ENCODE data around the gene FIGLA. TPM values are rescaled to one million over a fixed set of nuclear protein-coding genes. Genes with fewer than 3 reads are reported as not detected.

FIGLA gene
- total and polyA plus RNA-seq, 2 experiments from 2014 or later = not detected

DNA sequence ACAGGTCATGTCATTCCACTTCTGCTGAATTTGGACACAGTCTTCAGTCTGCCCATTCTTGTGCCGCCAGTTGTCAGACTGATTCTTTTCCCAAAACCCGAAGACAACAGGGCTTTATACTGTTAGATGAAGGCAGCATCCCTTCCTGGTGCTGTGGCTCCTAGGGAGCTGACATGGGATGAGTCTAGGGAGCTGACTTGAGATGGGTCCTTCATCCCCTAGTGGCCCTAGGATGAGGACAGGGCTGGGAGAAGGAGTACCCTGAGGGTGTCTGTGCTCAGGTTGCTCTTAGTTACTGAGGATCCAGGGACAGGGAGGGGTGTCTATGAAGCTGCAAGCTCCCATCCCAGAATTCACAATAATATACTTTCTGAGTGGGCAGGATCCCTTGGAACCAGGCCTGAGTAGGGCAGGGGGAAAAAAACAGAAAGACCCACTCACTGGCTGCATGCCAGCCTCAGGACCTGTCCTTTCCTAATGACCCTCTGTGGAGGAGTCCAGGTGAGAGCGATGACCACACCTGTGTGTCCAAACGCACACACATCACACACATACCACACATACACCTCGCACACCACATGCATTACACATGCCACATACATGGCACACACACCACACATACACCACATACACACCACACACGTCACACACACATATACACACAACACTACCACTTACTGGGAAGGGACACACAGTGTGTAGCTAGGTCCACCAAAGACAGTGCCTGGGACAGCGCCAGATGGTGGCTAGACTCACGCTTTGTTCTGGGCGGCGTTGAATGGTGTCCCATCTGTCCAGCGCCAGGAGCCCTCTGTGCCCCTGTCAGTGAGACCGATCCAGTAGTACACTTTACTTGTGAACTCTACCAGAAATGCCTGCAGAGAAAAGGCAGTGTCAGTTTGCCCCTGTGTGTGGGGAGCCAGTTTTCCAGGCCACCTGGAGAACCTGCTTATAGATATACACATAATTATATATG lies 18.8 kb upstream of the FIGLA start:
- peaks cover 9% of the 10 kb centered on the region; the same call in 1 of the 2 replicates for H3K9me2 ChIP-seq (ENCODE audit: insufficient read depth)
- H3K4me1 Mint-ChIP-seq = no peaks in the 10 kb centered on the region

More for the DNA sequence above, 18.8 kb upstream of the FIGLA start:
- Mint-ChIP-seq H3K27me3 (ENCODE audit: insufficient read depth, low read depth, poor library complexity) (peaks cover 8% of the 10 kb centered on the region), H3K9me3 (no peaks in the 10 kb centered on the region; the same call in 2 of the 3 replicates), H3K27ac (no peak overlapping the region), H3K36me3 (ENCODE audit: low read depth) (no peaks in the 10 kb centered on the region), H3K4me3 (no peak overlapping the region)
- Histone ChIP-seq H3K4me1 (ENCODE audit: insufficient read depth) (no peaks in the 10 kb centered on the region), H3K4me3 (no peak overlapping the region), H4K20me1 (replicated peaks; ENCODE audit: insufficient read depth) (no peaks in the 10 kb centered on the region), H3K27me3 (ENCODE audit: insufficient read depth) (no peaks in the 10 kb centered on the region), H3K27ac (ENCODE audit: low read depth) (no peak overlapping the region), H3F3A (replicated peaks; ENCODE audit: low read depth) (no peaks in the 10 kb centered on the region), H3K79me2 (replicated peaks; ENCODE audit: insufficient read depth) (no peaks in the 10 kb centered on the region), H3K36me3 (ENCODE audit: insufficient read depth) (no peaks in the 10 kb centered on the region), H2AFZ (no peak overlapping the region), H3K4me2 (no peak overlapping the region)
- TF ChIP-seq NANOG (IDR thresholded peaks at IDR 0.05; ENCODE audit: borderline replicate concordance) (no peak), EZH2phosphoT487 (IDR thresholded peaks at IDR 0.05; ENCODE audit: unreplicated experiment) (no peak), JUNB (IDR thresholded peaks at IDR 0.05; ENCODE audit: unreplicated experiment) (no peak), CREB1 (CRISPR knock-in tag; IDR thresholded peaks at IDR 0.05; ENCODE audit: low read depth) (no peak), STAT1 (IDR thresholded peaks at IDR 0.05; ENCODE audit: unreplicated experiment) (no peak), EZH2 (IDR thresholded peaks at IDR 0.05; ENCODE audit: low read depth, unreplicated experiment) (no peak), POLR2AphosphoS5 (IDR thresholded peaks at IDR 0.05; ENCODE audit: low read depth) (no peak), ZNF114 (CRISPR knock-in tag; IDR thresholded peaks at IDR 0.05) (no peak), ZNF331 (CRISPR knock-in tag; IDR thresholded peaks at IDR 0.05; ENCODE audit: low read depth) (no peak)
- TF ChIP-seq, protein P1, sequence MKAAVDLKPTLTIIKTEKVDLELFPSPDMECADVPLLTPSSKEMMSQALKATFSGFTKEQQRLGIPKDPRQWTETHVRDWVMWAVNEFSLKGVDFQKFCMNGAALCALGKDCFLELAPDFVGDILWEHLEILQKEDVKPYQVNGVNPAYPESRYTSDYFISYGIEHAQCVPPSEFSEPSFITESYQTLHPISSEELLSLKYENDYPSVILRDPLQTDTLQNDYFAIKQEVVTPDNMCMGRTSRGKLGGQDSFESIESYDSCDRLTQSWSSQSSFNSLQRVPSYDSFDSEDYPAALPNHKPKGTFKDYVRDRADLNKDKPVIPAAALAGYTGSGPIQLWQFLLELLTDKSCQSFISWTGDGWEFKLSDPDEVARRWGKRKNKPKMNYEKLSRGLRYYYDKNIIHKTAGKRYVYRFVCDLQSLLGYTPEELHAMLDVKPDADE (IDR thresholded peaks at IDR 0.05) = no peak
- TF ChIP-seq, protein P2, sequence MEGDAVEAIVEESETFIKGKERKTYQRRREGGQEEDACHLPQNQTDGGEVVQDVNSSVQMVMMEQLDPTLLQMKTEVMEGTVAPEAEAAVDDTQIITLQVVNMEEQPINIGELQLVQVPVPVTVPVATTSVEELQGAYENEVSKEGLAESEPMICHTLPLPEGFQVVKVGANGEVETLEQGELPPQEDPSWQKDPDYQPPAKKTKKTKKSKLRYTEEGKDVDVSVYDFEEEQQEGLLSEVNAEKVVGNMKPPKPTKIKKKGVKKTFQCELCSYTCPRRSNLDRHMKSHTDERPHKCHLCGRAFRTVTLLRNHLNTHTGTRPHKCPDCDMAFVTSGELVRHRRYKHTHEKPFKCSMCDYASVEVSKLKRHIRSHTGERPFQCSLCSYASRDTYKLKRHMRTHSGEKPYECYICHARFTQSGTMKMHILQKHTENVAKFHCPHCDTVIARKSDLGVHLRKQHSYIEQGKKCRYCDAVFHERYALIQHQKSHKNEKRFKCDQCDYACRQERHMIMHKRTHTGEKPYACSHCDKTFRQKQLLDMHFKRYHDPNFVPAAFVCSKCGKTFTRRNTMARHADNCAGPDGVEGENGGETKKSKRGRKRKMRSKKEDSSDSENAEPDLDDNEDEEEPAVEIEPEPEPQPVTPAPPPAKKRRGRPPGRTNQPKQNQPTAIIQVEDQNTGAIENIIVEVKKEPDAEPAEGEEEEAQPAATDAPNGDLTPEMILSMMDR (conservative IDR thresholded peaks at IDR 0.05; ENCODE audit: low read depth in 2 of 2) = no peak
- TF ChIP-seq, protein P3, sequence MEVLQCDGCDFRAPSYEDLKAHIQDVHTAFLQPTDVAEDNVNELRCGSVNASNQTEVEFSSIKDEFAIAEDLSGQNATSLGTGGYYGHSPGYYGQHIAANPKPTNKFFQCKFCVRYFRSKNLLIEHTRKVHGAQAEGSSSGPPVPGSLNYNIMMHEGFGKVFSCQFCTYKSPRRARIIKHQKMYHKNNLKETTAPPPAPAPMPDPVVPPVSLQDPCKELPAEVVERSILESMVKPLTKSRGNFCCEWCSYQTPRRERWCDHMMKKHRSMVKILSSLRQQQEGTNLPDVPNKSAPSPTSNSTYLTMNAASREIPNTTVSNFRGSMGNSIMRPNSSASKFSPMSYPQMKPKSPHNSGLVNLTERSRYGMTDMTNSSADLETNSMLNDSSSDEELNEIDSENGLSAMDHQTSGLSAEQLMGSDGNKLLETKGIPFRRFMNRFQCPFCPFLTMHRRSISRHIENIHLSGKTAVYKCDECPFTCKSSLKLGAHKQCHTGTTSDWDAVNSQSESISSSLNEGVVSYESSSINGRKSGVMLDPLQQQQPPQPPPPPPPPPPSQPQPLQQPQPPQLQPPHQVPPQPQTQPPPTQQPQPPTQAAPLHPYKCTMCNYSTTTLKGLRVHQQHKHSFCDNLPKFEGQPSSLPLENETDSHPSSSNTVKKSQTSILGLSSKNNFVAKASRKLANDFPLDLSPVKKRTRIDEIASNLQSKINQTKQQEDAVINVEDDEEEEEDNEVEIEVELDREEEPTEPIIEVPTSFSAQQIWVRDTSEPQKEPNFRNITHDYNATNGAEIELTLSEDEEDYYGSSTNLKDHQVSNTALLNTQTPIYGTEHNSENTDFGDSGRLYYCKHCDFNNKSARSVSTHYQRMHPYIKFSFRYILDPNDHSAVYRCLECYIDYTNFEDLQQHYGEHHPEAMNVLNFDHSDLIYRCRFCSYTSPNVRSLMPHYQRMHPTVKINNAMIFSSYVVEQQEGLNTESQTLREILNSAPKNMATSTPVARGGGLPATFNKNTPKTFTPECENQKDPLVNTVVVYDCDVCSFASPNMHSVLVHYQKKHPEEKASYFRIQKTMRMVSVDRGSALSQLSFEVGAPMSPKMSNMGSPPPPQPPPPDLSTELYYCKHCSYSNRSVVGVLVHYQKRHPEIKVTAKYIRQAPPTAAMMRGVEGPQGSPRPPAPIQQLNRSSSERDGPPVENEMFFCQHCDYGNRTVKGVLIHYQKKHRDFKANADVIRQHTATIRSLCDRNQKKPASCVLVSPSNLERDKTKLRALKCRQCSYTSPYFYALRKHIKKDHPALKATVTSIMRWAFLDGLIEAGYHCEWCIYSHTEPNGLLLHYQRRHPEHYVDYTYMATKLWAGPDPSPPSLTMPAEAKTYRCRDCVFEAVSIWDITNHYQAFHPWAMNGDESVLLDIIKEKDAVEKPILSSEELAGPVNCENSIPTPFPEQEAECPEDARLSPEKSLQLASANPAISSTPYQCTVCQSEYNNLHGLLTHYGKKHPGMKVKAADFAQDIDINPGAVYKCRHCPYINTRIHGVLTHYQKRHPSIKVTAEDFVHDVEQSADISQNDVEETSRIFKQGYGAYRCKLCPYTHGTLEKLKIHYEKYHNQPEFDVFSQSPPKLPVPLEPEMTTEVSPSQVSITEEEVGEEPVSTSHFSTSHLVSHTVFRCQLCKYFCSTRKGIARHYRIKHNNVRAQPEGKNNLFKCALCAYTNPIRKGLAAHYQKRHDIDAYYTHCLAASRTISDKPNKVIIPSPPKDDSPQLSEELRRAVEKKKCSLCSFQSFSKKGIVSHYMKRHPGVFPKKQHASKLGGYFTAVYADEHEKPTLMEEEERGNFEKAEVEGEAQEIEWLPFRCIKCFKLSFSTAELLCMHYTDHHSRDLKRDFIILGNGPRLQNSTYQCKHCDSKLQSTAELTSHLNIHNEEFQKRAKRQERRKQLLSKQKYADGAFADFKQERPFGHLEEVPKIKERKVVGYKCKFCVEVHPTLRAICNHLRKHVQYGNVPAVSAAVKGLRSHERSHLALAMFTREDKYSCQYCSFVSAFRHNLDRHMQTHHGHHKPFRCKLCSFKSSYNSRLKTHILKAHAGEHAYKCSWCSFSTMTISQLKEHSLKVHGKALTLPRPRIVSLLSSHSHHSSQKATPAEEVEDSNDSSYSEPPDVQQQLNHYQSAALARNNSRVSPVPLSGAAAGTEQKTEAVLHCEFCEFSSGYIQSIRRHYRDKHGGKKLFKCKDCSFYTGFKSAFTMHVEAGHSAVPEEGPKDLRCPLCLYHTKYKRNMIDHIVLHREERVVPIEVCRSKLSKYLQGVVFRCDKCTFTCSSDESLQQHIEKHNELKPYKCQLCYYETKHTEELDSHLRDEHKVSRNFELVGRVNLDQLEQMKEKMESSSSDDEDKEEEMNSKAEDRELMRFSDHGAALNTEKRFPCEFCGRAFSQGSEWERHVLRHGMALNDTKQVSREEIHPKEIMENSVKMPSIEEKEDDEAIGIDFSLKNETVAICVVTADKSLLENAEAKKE (CRISPR knock-in tag; IDR thresholded peaks at IDR 0.05) = no peak
- TF ChIP-seq, protein P4, sequence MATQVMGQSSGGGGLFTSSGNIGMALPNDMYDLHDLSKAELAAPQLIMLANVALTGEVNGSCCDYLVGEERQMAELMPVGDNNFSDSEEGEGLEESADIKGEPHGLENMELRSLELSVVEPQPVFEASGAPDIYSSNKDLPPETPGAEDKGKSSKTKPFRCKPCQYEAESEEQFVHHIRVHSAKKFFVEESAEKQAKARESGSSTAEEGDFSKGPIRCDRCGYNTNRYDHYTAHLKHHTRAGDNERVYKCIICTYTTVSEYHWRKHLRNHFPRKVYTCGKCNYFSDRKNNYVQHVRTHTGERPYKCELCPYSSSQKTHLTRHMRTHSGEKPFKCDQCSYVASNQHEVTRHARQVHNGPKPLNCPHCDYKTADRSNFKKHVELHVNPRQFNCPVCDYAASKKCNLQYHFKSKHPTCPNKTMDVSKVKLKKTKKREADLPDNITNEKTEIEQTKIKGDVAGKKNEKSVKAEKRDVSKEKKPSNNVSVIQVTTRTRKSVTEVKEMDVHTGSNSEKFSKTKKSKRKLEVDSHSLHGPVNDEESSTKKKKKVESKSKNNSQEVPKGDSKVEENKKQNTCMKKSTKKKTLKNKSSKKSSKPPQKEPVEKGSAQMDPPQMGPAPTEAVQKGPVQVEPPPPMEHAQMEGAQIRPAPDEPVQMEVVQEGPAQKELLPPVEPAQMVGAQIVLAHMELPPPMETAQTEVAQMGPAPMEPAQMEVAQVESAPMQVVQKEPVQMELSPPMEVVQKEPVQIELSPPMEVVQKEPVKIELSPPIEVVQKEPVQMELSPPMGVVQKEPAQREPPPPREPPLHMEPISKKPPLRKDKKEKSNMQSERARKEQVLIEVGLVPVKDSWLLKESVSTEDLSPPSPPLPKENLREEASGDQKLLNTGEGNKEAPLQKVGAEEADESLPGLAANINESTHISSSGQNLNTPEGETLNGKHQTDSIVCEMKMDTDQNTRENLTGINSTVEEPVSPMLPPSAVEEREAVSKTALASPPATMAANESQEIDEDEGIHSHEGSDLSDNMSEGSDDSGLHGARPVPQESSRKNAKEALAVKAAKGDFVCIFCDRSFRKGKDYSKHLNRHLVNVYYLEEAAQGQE (IDR thresholded peaks at IDR 0.05; ENCODE audit: unreplicated experiment) = no peak
- DNase-seq (ENCODE audit: low spot score) (no peak), ATAC-seq (no peak; the same call in 2 of the 3 replicates)

Measured in GM23338 (cell line).